ENCODE results near the gene COL24A1.

Gene COL24A1

DNA sequence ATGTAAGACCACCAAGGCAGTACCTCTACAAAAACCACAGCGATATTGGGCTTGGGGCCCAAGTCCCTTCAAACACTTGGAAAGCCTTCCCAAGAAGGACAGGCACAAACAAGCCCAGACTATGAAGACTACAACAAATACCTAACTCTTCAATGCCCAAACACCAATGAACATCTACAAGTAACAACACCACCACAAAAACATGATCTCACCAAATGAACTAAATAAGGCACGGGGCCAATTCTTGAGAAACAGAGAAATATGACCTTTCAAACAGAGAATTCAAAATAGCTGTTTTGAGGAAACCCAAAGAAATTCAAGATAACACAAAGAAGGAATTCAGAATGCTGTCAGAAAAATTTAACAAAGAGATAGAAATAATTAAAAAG is 86.8 kb downstream of the COL24A1 start:
- no peak for DNase-seq

DNA sequence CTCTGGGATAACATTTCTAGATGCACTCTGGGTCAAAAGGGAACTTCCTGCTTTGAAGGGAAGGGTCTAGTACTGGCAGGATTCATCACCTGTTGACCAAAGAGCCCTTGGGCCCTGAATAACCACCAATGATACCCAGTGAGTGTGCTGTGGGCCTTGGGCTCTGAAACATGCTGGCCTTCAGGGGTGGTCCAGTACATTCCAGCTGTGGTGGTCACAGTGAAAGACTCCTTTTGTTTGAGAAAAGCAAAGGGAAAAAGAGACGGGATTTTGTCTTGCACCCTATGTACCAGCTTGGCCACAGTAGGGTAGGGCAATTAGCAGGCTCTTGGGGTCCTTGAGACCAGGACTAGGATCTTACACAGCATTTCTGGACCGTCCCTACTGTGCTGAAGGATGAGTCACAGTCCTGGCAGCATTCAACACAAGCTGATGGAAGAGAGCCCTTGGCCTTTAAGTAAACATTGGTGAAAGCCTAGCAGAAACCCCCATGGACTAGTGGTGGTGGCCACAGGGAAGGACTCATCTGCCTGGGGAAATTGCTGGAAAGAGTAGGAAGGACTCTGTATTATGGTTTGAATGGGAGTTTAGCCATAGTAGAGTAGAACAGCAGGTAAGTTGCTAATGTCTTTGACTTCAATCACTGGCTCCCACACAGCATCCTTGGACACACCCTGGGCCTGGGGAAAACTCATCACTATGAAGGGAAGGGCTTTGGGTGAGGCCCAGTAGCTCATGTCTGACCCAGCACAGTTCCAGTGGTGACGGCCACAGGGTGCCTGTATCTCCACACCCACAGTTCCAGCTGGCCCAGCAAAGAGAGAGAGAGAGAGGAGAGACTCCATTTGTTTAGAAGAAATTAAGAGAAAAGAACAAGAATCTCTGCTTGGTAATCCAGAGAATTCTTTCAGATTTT is 87.5 kb downstream of the COL24A1 start:
- no peak for DNase-seq

DNA sequence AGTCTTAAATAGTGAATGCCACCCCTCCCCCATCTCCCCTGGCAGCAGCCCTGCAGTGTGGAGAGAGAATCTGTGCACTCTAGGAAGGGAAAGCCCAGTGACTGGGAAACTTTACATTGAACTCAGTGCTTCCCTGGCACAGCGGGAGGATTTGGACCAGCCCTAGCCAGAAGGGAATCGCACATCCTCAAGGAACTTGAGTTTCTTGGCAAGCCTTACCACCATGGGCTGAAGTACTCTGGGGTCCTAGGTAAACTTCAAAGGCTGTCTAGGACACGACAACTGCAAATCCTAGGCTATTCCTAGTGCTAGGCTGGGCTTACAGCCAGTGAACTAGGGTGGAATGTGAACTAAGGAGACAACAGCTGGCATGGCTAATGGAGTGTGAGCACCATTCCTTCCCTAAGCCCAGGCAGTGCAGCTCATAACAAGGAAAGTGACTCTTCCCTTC is 88.3 kb downstream of the COL24A1 start:
- no peak for DNase-seq

DNA sequence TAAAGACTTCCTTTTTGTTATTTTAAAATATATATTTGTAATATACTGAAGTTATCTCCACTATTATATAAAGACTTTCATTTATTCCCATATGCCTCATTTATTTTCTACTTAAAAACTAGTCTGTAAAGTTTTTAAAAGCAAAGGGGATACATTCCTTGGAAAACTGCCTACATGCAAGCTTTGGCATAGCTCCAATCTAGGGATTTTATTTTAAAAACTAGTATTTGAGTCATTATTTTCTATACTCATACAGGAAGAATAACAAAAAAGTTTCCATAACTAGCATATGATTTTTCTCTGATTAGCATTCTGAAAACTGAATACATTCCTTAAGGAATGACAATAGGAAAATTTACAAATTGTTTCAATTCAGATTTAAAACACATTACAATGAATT is 88.9 kb downstream of the COL24A1 start:
- DNase-seq: no peak

DNA sequence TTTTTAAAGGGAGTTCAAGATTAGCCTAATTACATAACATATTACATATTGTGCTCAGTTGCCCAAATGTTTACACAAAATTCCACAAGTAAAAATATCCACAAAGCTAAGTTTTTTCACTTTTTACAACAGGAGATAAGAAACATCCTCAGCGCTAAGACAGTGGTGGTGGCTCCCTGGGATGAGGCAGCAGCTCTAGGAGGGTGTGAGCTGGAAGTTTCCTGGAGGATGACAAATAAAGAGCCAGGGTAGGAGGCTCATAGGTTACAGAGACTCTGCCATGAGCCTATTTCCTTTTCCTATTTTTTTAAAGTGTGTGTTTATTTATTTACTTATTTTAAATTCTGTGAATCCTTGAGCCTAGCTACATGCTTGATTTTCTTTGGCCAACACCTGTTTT is 91.7 kb downstream of the COL24A1 start:
- no peak for DNase-seq

DNA sequence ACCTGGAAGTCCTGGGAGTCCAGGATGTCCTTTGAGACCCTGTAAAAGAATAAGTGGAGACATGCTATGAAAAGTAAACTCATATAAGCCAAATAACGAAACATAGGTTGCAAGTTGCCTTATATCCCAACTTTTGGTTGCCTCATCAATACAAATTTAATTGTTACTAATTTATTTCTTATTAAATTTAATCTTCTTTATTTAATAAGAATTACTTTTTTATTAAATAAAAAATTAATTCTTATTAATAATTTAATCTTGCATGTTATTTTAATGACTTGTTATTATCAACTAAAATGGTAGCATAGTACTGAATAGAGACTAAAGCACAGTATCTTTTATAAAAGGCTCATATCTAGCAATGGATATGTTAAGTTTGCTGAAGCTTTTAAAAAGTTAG is 92.9 kb downstream of the COL24A1 start:
- DNase-seq: no peak

- DNase-seq: no peak
Measured at GRCh38 chr1:86062453-86062852, 94.1 kb downstream of the COL24A1 start.

- no peak for DNase-seq
Measured at GRCh38 chr1:86061551-86061990, 95.0 kb downstream of the COL24A1 start.

GRCh38 chr1:86054396-86054795 is 102.2 kb downstream of the COL24A1 start:
- DNase-seq: no peak

DNA sequence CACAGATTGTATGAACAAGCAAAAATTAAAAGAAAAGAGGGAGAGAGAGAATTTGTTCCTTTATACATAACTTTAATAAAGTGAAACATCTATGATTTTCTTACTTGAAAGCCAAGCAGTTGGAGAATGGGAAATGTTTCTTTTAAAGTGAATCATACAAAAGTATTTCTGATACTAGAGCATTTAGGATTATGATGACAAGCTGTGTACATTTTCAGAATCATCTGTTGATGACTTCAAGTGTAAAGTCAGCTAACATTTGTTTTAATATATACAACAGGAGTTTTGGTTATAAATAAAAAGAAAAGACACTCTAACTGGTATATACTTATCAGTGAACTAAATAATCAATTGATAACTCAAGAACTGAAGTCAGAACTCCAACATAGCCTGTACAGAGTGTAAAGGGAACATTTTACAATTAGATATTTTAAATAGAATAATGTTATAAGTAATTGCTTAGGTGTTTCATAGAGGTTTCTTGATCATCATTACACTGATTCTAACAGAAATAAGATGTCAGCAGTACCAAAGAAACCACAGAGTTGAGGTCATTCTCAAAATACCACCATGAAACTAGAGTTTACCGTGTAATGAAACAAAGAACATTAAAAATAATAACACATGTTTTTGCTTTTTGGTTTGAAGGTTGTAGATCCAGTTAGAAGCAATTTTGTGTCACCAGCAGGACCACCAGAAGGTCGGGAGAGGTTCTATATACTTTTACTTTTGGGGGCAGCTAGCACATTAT is 103.4 kb downstream of the COL24A1 start:
- DNase-seq: no peak

- no peak for DNase-seq
Measured at GRCh38 chr1:86035101-86035500, 121.5 kb downstream of the COL24A1 start.

DNA sequence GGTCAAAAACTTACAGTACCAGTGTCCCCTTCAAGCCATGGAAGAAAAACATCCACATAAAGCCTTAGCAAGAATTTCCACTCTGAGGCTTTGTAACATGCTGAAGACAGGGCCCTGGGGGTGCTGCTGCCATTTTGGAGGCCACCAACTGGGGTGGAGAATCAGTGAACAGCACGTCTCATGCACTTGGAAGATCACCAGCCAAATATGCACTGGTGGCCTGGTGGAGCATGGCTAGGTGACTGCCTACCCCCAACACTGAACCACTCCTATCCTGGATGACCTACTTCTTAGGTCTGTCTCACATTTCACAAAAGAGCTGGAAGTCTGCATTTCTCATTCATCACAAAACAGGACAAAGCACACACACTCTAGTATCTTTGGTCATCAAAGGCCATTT is 126.4 kb downstream of the COL24A1 start:
- DNase-seq: no peak

DNA sequence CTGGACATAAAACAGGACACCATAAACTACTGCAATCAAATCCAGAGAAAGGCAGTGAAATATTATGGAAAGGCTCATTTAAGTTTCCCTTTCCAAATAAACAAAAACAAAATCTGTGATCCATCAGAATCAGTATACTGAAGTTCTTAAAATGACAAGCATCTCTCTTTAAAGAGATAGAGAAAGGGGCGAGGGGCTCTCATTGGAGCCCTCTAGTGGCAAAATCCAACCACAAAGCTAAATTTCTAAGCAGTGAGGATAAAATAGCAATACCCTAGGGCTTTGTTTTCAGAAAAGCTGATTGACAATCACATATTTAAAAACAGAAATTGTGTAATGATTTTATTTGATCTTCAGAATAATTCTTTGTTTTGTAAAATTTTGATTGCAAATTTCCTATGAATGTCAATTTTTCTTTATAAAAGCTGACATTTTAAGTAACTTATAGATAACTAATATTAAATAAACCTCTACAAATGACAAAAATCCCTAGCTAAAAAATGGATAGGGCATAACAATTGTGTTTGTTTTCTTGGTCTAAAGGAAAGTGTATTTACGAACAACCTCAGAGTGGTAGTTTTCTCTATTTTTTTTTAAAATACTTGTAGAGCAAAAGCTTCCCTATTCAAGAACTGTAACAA is 138.2 kb downstream of the COL24A1 start:
- DNase-seq: no peak

DNA sequence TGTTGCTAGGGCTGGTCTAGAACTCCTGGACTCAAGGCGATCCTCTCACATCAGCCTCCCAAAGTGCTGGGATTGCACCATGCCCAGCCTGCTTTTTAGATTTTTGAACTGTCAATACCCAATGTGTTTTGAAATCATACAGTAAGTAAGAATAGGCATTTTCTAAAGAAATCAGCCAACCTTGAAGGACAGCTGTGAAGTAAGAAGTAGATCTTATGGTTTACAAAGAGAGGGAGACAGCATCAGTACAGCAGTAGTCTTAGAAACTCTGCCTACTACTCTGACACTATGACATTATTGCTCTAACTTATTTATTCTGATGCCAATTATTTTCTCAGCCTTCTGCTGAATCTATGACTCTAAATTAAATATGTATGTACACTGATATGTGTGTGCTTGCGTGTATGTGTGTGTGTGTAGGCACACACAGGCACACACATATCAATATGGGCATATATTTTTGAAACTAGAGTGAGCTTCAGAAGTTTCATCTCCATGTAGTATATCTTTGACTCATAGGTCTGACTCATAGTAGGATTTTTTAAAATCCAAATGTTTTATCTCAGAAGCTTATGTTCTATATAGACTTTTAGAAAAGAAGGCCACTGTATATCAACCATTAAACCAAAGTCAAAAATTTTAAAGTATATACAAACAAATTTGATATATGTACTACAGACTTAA is 140.4 kb downstream of the COL24A1 start:
- no peak for DNase-seq

GRCh38 chr1:86015375-86015774 is 141.2 kb downstream of the COL24A1 start:
- DNase-seq: no peak

- no peak for DNase-seq
Measured at GRCh38 chr1:86000601-86001000, 156.0 kb downstream of the COL24A1 start.

DNA sequence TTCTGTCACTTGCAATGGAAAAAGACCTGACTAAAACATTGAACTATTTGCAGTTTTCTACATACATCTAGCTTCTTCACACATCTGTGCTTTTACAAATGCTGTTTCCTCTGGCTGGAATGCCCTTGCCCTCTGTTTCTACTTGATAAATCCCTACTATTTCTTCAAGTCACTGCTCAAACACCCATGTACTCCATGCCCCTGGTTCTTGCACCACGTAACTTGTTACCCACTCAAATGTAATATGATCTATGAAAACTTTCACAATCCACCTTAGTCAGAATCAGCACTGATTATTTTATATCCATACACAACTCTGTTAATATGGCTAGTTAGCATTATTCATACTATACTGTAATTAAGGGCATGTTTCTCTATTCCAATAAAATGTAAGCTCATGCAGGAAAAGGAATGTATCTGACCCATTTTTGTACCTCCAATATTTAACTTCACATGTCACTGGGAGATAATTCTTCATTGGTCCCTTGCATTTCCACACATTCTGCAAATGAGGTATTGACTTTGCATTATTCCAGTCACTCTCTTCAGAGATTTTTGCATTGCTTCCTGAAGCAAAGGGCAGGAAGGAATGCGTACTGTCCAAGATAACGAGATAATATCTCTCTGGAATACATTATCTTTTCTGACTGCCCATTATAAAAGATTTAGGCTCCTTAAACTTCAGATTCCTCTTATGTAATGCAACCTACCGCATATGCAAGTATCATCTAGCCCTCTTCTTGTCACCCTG is 158.3 kb downstream of the COL24A1 start:
- DNase-seq: no peak

- DNase-seq: no peak
Measured at GRCh38 chr1:85992791-85993190, 163.8 kb downstream of the COL24A1 start.

GRCh38 chr1:85991261-85991660 is 165.3 kb downstream of the COL24A1 start:
- DNase-seq: no peak

GRCh38 chr1:85984636-85985035 is 171.9 kb downstream of the COL24A1 start:
- no peak for DNase-seq

DNA sequence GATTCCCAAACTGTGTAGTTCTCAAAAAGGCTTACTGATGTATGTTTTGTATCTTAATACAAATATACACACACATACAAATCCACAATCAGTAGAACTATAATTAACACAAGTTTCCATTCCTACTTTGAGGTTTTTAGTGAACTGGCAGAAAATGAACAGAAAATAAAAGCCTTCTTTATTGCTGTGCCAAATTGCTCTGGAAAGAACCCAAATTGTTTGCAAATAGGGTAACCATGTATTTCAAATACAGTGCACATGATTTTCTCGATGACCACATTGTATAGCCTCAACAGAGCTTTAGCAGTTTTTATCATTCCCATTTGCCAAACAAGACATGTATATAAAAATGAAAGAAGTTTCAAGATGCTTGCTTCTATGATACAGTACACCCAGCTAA is 173.3 kb downstream of the COL24A1 start:
- DNase-seq: no peak

Data from T-helper 9 cell (primary cell).